ENCODE measurements around the gene CMTM6. TPM values are rescaled to one million over a fixed set of nuclear protein-coding genes. Genes with fewer than 3 reads are reported as not detected.

CMTM6 gene
- total RNA-seq, 1 donor from 2014 or later = 69.5 TPM

- peaks cover 10% of the 10 kb centered on the region for H3K4me1 ChIP-seq
- H3K27me3 ChIP-seq (ENCODE audit: low read depth) = no peaks in the 10 kb centered on the region
- TF ChIP-seq, protein P1, sequence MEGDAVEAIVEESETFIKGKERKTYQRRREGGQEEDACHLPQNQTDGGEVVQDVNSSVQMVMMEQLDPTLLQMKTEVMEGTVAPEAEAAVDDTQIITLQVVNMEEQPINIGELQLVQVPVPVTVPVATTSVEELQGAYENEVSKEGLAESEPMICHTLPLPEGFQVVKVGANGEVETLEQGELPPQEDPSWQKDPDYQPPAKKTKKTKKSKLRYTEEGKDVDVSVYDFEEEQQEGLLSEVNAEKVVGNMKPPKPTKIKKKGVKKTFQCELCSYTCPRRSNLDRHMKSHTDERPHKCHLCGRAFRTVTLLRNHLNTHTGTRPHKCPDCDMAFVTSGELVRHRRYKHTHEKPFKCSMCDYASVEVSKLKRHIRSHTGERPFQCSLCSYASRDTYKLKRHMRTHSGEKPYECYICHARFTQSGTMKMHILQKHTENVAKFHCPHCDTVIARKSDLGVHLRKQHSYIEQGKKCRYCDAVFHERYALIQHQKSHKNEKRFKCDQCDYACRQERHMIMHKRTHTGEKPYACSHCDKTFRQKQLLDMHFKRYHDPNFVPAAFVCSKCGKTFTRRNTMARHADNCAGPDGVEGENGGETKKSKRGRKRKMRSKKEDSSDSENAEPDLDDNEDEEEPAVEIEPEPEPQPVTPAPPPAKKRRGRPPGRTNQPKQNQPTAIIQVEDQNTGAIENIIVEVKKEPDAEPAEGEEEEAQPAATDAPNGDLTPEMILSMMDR (IDR thresholded peaks at IDR 0.05) = no peak
- H3K27ac ChIP-seq = no peak overlapping the region
- DNase-seq (no peak), ATAC-seq (no peak)
- intact Hi-C loops (cut with DNase I) = no loop called here
- H3K4me3 ChIP-seq = no peak overlapping the region
- no peaks in the 10 kb centered on the region for H3K9me3 ChIP-seq
- H3K36me3 ChIP-seq = peaks cover under 1% of the 10 kb centered on the region
Measured at GRCh38 chr3:32436816-32437189, 65.8 kb downstream of the CMTM6 start.

GRCh38 chr3:32435911-32436815 lies 66.5 kb downstream of the CMTM6 start:
- H3K9me3 ChIP-seq = no peaks in the 10 kb centered on the region
- ATAC-seq = no peak
- TF ChIP-seq, protein P1 (IDR thresholded peaks at IDR 0.05) = no peak
- H3K4me3 ChIP-seq = no peak overlapping the region
- intact Hi-C loops (cut with DNase I) = no loop called here
- peaks cover 10% of the 10 kb centered on the region for H3K4me1 ChIP-seq
- H3K27ac ChIP-seq = no peak overlapping the region
- no peaks in the 10 kb centered on the region for H3K27me3 ChIP-seq (ENCODE audit: low read depth)
- DNase-seq = no peak
- no peaks in the 10 kb centered on the region for H3K36me3 ChIP-seq

- H3K36me3 ChIP-seq = no peaks in the 10 kb centered on the region
- ATAC-seq (no peak), DNase-seq (no peak)
- H3K9me3 ChIP-seq = no peaks in the 10 kb centered on the region
- H3K27ac ChIP-seq = no peak overlapping the region
- intact Hi-C loops (cut with DNase I) = no loop called here
- no peaks in the 10 kb centered on the region for H3K27me3 ChIP-seq (ENCODE audit: low read depth)
- peaks cover 12% of the 10 kb centered on the region for H3K4me1 ChIP-seq
- TF ChIP-seq, protein P1 (IDR thresholded peaks at IDR 0.05) = no peak
- no peak overlapping the region for H3K4me3 ChIP-seq
Measured at GRCh38 chr3:32434206-32434605, 68.4 kb downstream of the CMTM6 start.

DNA sequence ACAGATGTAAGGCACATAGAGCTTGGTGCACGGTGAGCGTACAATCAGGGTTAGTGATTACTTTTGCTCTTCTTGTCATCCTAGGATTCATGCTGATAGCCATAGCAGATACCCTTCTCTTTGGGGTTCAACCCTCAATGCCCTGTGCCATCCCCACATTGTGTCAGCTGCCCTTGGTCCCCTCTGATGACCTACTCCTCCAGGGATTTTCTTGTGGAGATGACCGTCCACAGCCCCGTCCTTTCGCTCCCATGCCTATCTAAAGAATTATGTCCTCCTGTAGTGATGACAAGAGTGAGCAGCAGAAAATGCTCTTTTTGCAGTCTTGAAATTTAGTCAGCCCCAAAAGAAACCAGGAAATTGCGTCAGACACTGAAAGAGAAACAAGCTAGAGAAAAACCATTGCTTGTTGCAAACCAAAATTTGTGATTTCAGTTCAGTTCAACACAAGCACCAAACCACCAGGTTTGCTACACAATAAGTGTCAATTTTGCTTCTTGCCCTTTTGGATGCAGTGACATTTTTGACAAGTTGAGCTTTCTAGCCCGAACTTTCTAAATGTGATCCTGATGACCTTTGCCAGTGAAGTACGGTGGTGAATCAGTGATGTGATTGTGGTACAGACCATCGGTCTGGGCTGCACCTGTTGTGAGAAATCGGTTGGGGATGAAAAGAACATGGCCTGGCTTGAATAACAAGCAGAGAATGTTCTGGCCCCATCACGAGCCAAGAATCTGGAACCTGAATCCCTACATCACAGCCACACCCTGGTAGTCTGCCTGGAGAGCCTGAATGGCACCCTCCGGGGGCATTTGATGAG lies 69.7 kb downstream of the CMTM6 start:
- intact Hi-C loops (cut with DNase I) = no loop called here
- no peak for DNase-seq
- Histone ChIP-seq H3K4me3 (no peak overlapping the region), H3K4me1 (peaks cover 19% of the 10 kb centered on the region), H3K27me3 (ENCODE audit: low read depth) (no peaks in the 10 kb centered on the region), H3K36me3 (no peaks in the 10 kb centered on the region), H3K27ac (peak overlapping the region; percentile 59), H3K9me3 (no peaks in the 10 kb centered on the region)
- no peak for ATAC-seq
- TF ChIP-seq, protein P1 (IDR thresholded peaks at IDR 0.05) = no peak

- Histone ChIP-seq H3K9me3 (no peaks in the 10 kb centered on the region), H3K27ac (peak overlapping the region; percentile 25), H3K27me3 (ENCODE audit: low read depth) (no peaks in the 10 kb centered on the region), H3K4me3 (no peak overlapping the region), H3K36me3 (no peaks in the 10 kb centered on the region), H3K4me1 (peaks cover 23% of the 10 kb centered on the region)
- intact Hi-C loops (cut with DNase I) = no loop called here
- ATAC-seq (no peak), DNase-seq (no peak)
- TF ChIP-seq, protein P1 (IDR thresholded peaks at IDR 0.05) = no peak
Measured at GRCh38 chr3:32432045-32432710, 70.5 kb downstream of the CMTM6 start.
